ENCODE measurements around the gene SPINK7.

Gene SPINK7

GRCh38 chr5:148343046-148343407 is 30.8 kb downstream of the SPINK7 start:
- no peak for DNase-seq
- H3K4me1 ChIP-seq (ENCODE audit: control insufficient read depth, insufficient read depth, low read length, poor library complexity, severe bottlenecking): no peaks in the 10 kb centered on the region
- no peaks in the 10 kb centered on the region for H3K27me3 ChIP-seq (replicated peaks; ENCODE audit: control insufficient read depth, insufficient read depth, low read length, poor library complexity, severe bottlenecking)
- H3K27ac ChIP-seq (ENCODE audit: insufficient read depth, low read length, poor library complexity, severe bottlenecking): no peak overlapping the region
- no peaks in the 10 kb centered on the region for H3K36me3 ChIP-seq (ENCODE audit: control insufficient read depth, insufficient read depth, low read length)
- no peak overlapping the region for H3K4me3 ChIP-seq (ENCODE audit: insufficient read depth, low read depth, low read length, poor library complexity, severe bottlenecking)
- H3K9me3 ChIP-seq (ENCODE audit: control insufficient read depth, low read length): no peaks in the 10 kb centered on the region

GRCh38 chr5:148343603-148344487 is 31.6 kb downstream of the SPINK7 start:
- no peaks in the 10 kb centered on the region for H3K36me3 ChIP-seq (ENCODE audit: control insufficient read depth, insufficient read depth, low read length)
- H3K9me3 ChIP-seq (ENCODE audit: control insufficient read depth, low read length): no peaks in the 10 kb centered on the region
- H3K4me3 ChIP-seq (ENCODE audit: insufficient read depth, low read depth, low read length, poor library complexity, severe bottlenecking): no peak overlapping the region
- H3K27me3 ChIP-seq (replicated peaks; ENCODE audit: control insufficient read depth, insufficient read depth, low read length, poor library complexity, severe bottlenecking): no peaks in the 10 kb centered on the region
- H3K27ac ChIP-seq (ENCODE audit: insufficient read depth, low read length, poor library complexity, severe bottlenecking): no peak overlapping the region
- DNase-seq: no peak
- no peaks in the 10 kb centered on the region for H3K4me1 ChIP-seq (ENCODE audit: control insufficient read depth, insufficient read depth, low read length, poor library complexity, severe bottlenecking)

- Histone ChIP-seq H3K27me3 (replicated peaks; ENCODE audit: control insufficient read depth, insufficient read depth, low read length, poor library complexity, severe bottlenecking) (no peaks in the 10 kb centered on the region), H3K4me1 (ENCODE audit: control insufficient read depth, insufficient read depth, low read length, poor library complexity, severe bottlenecking) (no peaks in the 10 kb centered on the region), H3K36me3 (ENCODE audit: control insufficient read depth, insufficient read depth, low read length) (no peaks in the 10 kb centered on the region), H3K9me3 (ENCODE audit: control insufficient read depth, low read length) (no peaks in the 10 kb centered on the region), H3K27ac (ENCODE audit: insufficient read depth, low read length, poor library complexity, severe bottlenecking) (no peak overlapping the region), H3K4me3 (ENCODE audit: insufficient read depth, low read depth, low read length, poor library complexity, severe bottlenecking) (no peak overlapping the region)
- DNase-seq: no peak
Observed at GRCh38 chr5:148347706-148348105, 35.5 kb downstream of the SPINK7 start.

- no peak for DNase-seq
- H3K4me1 ChIP-seq (ENCODE audit: control insufficient read depth, insufficient read depth, low read length, poor library complexity, severe bottlenecking): no peaks in the 10 kb centered on the region
- H3K36me3 ChIP-seq (ENCODE audit: control insufficient read depth, insufficient read depth, low read length): no peaks in the 10 kb centered on the region
- H3K27me3 ChIP-seq (replicated peaks; ENCODE audit: control insufficient read depth, insufficient read depth, low read length, poor library complexity, severe bottlenecking): no peaks in the 10 kb centered on the region
- H3K27ac ChIP-seq (ENCODE audit: insufficient read depth, low read length, poor library complexity, severe bottlenecking): no peak overlapping the region
- no peaks in the 10 kb centered on the region for H3K9me3 ChIP-seq (ENCODE audit: control insufficient read depth, low read length)
- no peak overlapping the region for H3K4me3 ChIP-seq (ENCODE audit: insufficient read depth, low read depth, low read length, poor library complexity, severe bottlenecking)
Observed at GRCh38 chr5:148352696-148353095, 40.5 kb downstream of the SPINK7 start.

- DNase-seq: no peak
Observed at GRCh38 chr5:148353634-148354033, 41.4 kb downstream of the SPINK7 start.

DNA sequence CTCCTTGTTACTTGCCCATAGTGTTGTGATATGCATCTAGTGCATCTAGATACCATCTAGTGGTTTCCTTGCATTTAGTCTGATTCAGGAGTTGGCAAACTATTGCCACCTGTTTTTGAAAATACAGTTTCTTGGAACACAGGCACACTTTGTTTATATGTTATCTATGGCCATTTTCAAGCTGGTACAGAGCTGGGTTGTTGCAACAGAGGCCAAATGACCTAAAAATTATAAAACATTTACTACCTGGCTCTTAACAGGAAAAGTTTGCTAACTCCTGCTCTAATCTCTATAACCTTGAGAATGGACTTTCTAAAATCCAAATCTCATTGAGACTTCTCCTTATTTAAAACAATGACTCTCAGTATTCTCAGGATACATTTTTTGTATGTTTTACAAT is 52.1 kb downstream of the SPINK7 start:
- Histone ChIP-seq H3K27ac (ENCODE audit: insufficient read depth, low read length, poor library complexity, severe bottlenecking) (no peak overlapping the region), H3K9me3 (ENCODE audit: control insufficient read depth, low read length) (no peaks in the 10 kb centered on the region), H3K4me1 (ENCODE audit: control insufficient read depth, insufficient read depth, low read length, poor library complexity, severe bottlenecking) (no peaks in the 10 kb centered on the region), H3K36me3 (ENCODE audit: control insufficient read depth, insufficient read depth, low read length) (no peaks in the 10 kb centered on the region), H3K4me3 (ENCODE audit: insufficient read depth, low read depth, low read length, poor library complexity, severe bottlenecking) (no peak overlapping the region), H3K27me3 (replicated peaks; ENCODE audit: control insufficient read depth, insufficient read depth, low read length, poor library complexity, severe bottlenecking) (no peaks in the 10 kb centered on the region)
- no peak for DNase-seq

More at GRCh38 chr5:148353634-148354033, 41.4 kb downstream of the SPINK7 start:
- Histone ChIP-seq H3K9me3 (ENCODE audit: control insufficient read depth, low read length) (no peaks in the 10 kb centered on the region), H3K27ac (ENCODE audit: insufficient read depth, low read length, poor library complexity, severe bottlenecking) (no peak overlapping the region), H3K4me1 (ENCODE audit: control insufficient read depth, insufficient read depth, low read length, poor library complexity, severe bottlenecking) (no peaks in the 10 kb centered on the region), H3K27me3 (replicated peaks; ENCODE audit: control insufficient read depth, insufficient read depth, low read length, poor library complexity, severe bottlenecking) (no peaks in the 10 kb centered on the region), H3K36me3 (ENCODE audit: control insufficient read depth, insufficient read depth, low read length) (no peaks in the 10 kb centered on the region), H3K4me3 (ENCODE audit: insufficient read depth, low read depth, low read length, poor library complexity, severe bottlenecking) (no peak overlapping the region)
